HepG2 (cell line): ENCODE measurements around the gene ZFPM1. TPM values are rescaled to one million over a fixed set of nuclear protein-coding genes. Genes with fewer than 3 reads are reported as not detected.
A peak's percentile ranks its signal among the peaks of the same experiment; 100 is the strongest.

Experiments used
- DNMT1 ChIP-seq: sonication (generic); formaldehyde crosslinking; IDR thresholded peaks from 2 replicates; pipeline ENCODE4 v1.5.1; 2020; ENCODE audit warnings: mild to moderate bottlenecking, missing genetic modification reagents
- FIP1L1 ChIP-seq: fragments of 200-400 bp; formaldehyde crosslinking; IDR thresholded peaks from 2 replicates; pipeline ENCODE4 v1.6.1; 2018; ENCODE audit warnings: low read depth, mild to moderate bottlenecking, low read length, moderate library complexity, borderline replicate concordance; ENCODE audit not compliant: insufficient read depth
- FOXA3 ChIP-seq: IDR thresholded peaks from 2 replicates; pipeline ENCODE4 v1.6.1; 2016; ENCODE audit warnings: missing genetic modification reagents, missing compliant biosample characterization
- HES4 ChIP-seq: sonication (generic); formaldehyde crosslinking; IDR thresholded peaks from 2 replicates; pipeline ENCODE4 v1.9.0; 2021; ENCODE audit warnings: mild to moderate bottlenecking, missing genetic modification reagents, borderline replicate concordance
- IKZF4 ChIP-seq: sonication (generic); formaldehyde crosslinking; IDR thresholded peaks from 2 replicates; pipeline ENCODE4 v1.5.1; 2020; ENCODE audit warnings: borderline replicate concordance, mild to moderate bottlenecking, low read depth, missing genetic modification reagents; ENCODE audit errors: not compliant biosample characterization
- MIER3 ChIP-seq: IDR thresholded peaks from 2 replicates; pipeline ENCODE4 v1.6.1; 2016; ENCODE audit warnings: missing compliant biosample characterization, borderline replicate concordance
- ONECUT2 ChIP-seq: sonication (generic); formaldehyde crosslinking; IDR thresholded peaks from 2 replicates; pipeline ENCODE4 v1.4.0; 2020; ENCODE audit warnings: missing genetic modification reagents
- RARG ChIP-seq: sonication (generic); formaldehyde crosslinking; IDR thresholded peaks from 2 replicates; pipeline ENCODE4 v1.4.0; 2020; ENCODE audit warnings: low read depth, mild to moderate bottlenecking, missing genetic modification reagents
- YY1 ChIP-seq: IDR thresholded peaks from 2 replicates; pipeline ENCODE4 v1.6.1; 2011; ENCODE audit warnings: low read length, low read depth, moderate library complexity, mild to moderate bottlenecking; ENCODE audit not compliant: insufficient read depth, insufficient replicate concordance
- ZBTB21 ChIP-seq: sonication (generic); formaldehyde crosslinking; IDR thresholded peaks from 2 replicates; pipeline ENCODE4 v1.4.0; 2020; ENCODE audit warnings: missing genetic modification reagents
- ZNF234 ChIP-seq: sonication (generic); formaldehyde crosslinking; conservative IDR thresholded peaks from 2 replicates; pipeline ENCODE4 v1.5.1; 2020; ENCODE audit warnings: mild to moderate bottlenecking, missing genetic modification reagents
- ZNF292 ChIP-seq: sonication (generic); formaldehyde crosslinking; IDR thresholded peaks from 2 replicates; pipeline ENCODE4 v1.8.1; 2022; ENCODE audit warnings: mild to moderate bottlenecking, low read depth, missing genetic modification reagents, borderline replicate concordance
- ZNF549 ChIP-seq: sonication (generic); formaldehyde crosslinking; IDR thresholded peaks from 2 replicates; pipeline ENCODE4 v1.5.0; 2020; ENCODE audit warnings: missing genetic modification reagents
- ZNF652 ChIP-seq: IDR thresholded peaks from 2 replicates; pipeline ENCODE4 v1.6.1; 2016; ENCODE audit warnings: low read depth, borderline replicate concordance
- ZNF709 ChIP-seq: sonication (generic); formaldehyde crosslinking; IDR thresholded peaks from 2 replicates; pipeline ENCODE4 v1.5.0; 2020; ENCODE audit warnings: mild to moderate bottlenecking, missing genetic modification reagents
- ZNF737 ChIP-seq: sonication (generic); formaldehyde crosslinking; IDR thresholded peaks from 2 replicates; pipeline ENCODE4 v1.5.0; 2020; ENCODE audit warnings: missing genetic modification reagents, mild to moderate bottlenecking, borderline replicate concordance
- ZNF746 ChIP-seq: sonication (generic); formaldehyde crosslinking; IDR thresholded peaks from 2 replicates; pipeline ENCODE4 v1.8.0; 2022; ENCODE audit warnings: mild to moderate bottlenecking, missing genetic modification reagents
- ZNF816 ChIP-seq: sonication (generic); formaldehyde crosslinking; IDR thresholded peaks from 2 replicates; pipeline ENCODE4 v1.8.0; 2022; ENCODE audit warnings: missing genetic modification reagents, mild to moderate bottlenecking, borderline replicate concordance
- ZNF841 ChIP-seq: sonication (generic); formaldehyde crosslinking; IDR thresholded peaks from 2 replicates; pipeline ENCODE4 v1.8.1; 2023; ENCODE audit warnings: missing genetic modification reagents, borderline replicate concordance
- polyA plus RNA-seq, 8 experiments: library from polyadenylated mRNA; depleted of rRNA in 3 of 8; stranded (reverse) in 7 of 8; unstranded in 1 of 8; fragments of >200 nt; fragmentation: Illumina TruSeq in 4 of 8; extraction: Trizol in 4 of 8; gene quantifications; 2 replicates each; pipeline versions ENCODE4 v1.2.1 to v1.2.3, GENCODE V29; 2011 to 2016; ENCODE audit warnings: low read depth in 4 of 8, missing spikeins in 1 of 8, mixed read lengths in 1 of 8; ENCODE audit not compliant: insufficient read depth in 1 of 8
- total RNA-seq, 5 experiments: library from RNA; depleted of rRNA; stranded (reverse); fragments of >200 nt; fragmentation: Illumina TruSeq; extraction: Trizol; gene quantifications; 2 replicates each; pipeline ENCODE4 v1.2.3, GENCODE V29; 2016; ENCODE audit warnings: low read depth in 1 of 5
- TF ChIP-seq, protein P1 (sequence below): sonication (generic); formaldehyde crosslinking; IDR thresholded peaks from 2 replicates; pipeline ENCODE4 v1.5.1; 2020; ENCODE audit warnings: missing genetic modification reagents, mild to moderate bottlenecking, borderline replicate concordance
- TF ChIP-seq, protein P2 (sequence below): fragments of 450-650 bp; IDR thresholded peaks from 2 replicates; pipeline ENCODE4 v1.6.1; 2017; ENCODE audit warnings: mild to moderate bottlenecking
- TF ChIP-seq, protein P3 (sequence below): sonication (generic); formaldehyde crosslinking; IDR thresholded peaks from 2 replicates; pipeline ENCODE4 v1.4.0; 2020; ENCODE audit warnings: missing genetic modification reagents

The ZFPM1 gene
- total and polyA plus RNA-seq, 2 of the 13 experiments (the other 11 are each of a cell fraction or from before 2014, with no cell fraction given), result 1.3 to 3.8 TPM

DNA sequence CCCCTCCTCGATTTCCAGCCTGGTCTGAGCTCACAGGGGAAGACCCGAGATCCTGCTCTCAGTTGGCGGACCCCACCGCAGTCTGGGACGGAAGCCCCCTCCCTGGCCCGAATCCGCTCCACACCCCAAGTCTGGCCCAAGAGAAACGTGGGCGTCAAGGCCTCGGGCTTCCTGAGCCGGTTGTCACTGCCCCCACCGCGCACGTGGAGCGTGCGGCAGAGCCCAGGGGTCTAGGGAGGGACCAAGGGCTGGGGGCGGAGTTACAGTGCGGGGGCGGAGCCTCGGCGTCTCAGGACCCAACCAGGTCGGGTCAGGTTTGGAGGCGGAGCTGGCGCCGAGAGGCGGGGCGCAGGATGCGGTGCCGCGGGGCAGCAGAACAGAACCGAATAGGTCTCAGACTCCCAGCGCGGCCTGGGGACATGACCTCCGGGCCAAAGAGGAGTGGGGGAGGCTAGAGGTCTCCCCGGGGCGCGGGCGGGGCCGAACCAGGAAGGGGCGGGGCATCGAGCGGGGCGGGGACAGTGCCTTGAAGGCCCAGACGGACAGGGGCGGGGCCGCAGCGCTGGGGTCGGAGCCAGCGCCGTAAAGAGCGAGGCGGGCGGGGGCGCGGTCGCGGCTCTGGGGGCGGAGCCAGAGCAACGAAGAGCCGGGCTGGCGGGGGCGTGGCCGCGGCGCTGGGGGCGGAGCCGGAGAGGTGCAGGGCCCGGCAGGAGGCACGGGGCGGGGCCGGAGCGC lies 431 bp upstream of the ZFPM1 start (continued):
- TF ChIP-seq ONECUT2 (CRISPR knock-in tag) (peak; percentile 65; the same call in 1 of the 2 replicates), ZNF816 (0 out of 2 replicates have a peak, but pooled peaks have one; percentile 29), FOXA3 (CRISPR knock-in tag) (peak; percentile 46; the same call in 1 of the 2 replicates), ZNF737 (CRISPR knock-in tag) (0 out of 2 replicates have a peak, but pooled peaks have one; percentile 0), ZNF746 (CRISPR knock-in tag) (peak; percentile 89), MIER3 (peak; percentile 64; the same call in 1 of the 2 replicates), DNMT1 (CRISPR knock-in tag) (no peak; the same call in 1 of the 2 replicates), ZNF292 (no peak), ZNF709 (CRISPR knock-in tag) (peak; percentile 79; the same call in 1 of the 2 replicates), FIP1L1 (no peak), IKZF4 (peak; percentile 96), RARG (CRISPR knock-in tag) (no peak; the same call in 1 of the 2 replicates), ZNF549 (CRISPR knock-in tag) (no peak), ZNF841 (no peak), HES4 (peak; percentile 95; the same call in 1 of the 2 replicates), ZNF234 (CRISPR knock-in tag) (no peak), YY1 (no peak), ZNF652 (no peak), ZBTB21 (CRISPR knock-in tag) (no peak)
- TF ChIP-seq, protein P1, sequence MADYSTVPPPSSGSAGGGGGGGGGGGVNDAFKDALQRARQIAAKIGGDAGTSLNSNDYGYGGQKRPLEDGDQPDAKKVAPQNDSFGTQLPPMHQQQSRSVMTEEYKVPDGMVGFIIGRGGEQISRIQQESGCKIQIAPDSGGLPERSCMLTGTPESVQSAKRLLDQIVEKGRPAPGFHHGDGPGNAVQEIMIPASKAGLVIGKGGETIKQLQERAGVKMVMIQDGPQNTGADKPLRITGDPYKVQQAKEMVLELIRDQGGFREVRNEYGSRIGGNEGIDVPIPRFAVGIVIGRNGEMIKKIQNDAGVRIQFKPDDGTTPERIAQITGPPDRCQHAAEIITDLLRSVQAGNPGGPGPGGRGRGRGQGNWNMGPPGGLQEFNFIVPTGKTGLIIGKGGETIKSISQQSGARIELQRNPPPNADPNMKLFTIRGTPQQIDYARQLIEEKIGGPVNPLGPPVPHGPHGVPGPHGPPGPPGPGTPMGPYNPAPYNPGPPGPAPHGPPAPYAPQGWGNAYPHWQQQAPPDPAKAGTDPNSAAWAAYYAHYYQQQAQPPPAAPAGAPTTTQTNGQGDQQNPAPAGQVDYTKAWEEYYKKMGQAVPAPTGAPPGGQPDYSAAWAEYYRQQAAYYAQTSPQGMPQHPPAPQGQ (CRISPR knock-in tag), result no peak
- TF ChIP-seq, protein P2, sequence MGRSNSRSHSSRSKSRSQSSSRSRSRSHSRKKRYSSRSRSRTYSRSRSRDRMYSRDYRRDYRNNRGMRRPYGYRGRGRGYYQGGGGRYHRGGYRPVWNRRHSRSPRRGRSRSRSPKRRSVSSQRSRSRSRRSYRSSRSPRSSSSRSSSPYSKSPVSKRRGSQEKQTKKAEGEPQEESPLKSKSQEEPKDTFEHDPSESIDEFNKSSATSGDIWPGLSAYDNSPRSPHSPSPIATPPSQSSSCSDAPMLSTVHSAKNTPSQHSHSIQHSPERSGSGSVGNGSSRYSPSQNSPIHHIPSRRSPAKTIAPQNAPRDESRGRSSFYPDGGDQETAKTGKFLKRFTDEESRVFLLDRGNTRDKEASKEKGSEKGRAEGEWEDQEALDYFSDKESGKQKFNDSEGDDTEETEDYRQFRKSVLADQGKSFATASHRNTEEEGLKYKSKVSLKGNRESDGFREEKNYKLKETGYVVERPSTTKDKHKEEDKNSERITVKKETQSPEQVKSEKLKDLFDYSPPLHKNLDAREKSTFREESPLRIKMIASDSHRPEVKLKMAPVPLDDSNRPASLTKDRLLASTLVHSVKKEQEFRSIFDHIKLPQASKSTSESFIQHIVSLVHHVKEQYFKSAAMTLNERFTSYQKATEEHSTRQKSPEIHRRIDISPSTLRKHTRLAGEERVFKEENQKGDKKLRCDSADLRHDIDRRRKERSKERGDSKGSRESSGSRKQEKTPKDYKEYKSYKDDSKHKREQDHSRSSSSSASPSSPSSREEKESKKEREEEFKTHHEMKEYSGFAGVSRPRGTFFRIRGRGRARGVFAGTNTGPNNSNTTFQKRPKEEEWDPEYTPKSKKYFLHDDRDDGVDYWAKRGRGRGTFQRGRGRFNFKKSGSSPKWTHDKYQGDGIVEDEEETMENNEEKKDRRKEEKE, result no peak
- TF ChIP-seq, protein P3, sequence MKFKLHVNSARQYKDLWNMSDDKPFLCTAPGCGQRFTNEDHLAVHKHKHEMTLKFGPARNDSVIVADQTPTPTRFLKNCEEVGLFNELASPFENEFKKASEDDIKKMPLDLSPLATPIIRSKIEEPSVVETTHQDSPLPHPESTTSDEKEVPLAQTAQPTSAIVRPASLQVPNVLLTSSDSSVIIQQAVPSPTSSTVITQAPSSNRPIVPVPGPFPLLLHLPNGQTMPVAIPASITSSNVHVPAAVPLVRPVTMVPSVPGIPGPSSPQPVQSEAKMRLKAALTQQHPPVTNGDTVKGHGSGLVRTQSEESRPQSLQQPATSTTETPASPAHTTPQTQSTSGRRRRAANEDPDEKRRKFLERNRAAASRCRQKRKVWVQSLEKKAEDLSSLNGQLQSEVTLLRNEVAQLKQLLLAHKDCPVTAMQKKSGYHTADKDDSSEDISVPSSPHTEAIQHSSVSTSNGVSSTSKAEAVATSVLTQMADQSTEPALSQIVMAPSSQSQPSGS (CRISPR knock-in tag), result no peak
